Stimulated activated CD8-positive, alpha-beta memory T cell treated with anti-CD3 and anti-CD28 coated beads, Interleukin-4, amount 100 ng/mL, for 24 hours (primary cell): Measurements from ENCODE around the gene RUNX2.

Experiments
- DNase-seq: peaks from one replicate; pipeline ENCODE4 v3.0.0-alpha.2; 2020; ENCODE audit warnings: low read depth

RUNX2 gene

GRCh38 chr6:45487645-45488044 lies 159.5 kb downstream of the RUNX2 start:
- no peak for DNase-seq

GRCh38 chr6:45488269-45488668 lies 160.1 kb downstream of the RUNX2 start:
- DNase-seq = no peak

GRCh38 chr6:45488889-45489288 lies 160.8 kb downstream of the RUNX2 start:
- DNase-seq = no peak

- no peak for DNase-seq
Observed at GRCh38 chr6:45491048-45491735, 163.1 kb downstream of the RUNX2 start.

GRCh38 chr6:45491874-45492273 lies 163.7 kb downstream of the RUNX2 start:
- no peak for DNase-seq

GRCh38 chr6:45493761-45494160 lies 165.6 kb downstream of the RUNX2 start:
- DNase-seq = no peak

GRCh38 chr6:45494416-45495135 lies 166.4 kb downstream of the RUNX2 start:
- no peak for DNase-seq

GRCh38 chr6:45495429-45496084 lies 167.4 kb downstream of the RUNX2 start:
- DNase-seq = no peak

- no peak for DNase-seq
Observed at GRCh38 chr6:45496085-45496433, 167.9 kb downstream of the RUNX2 start.

GRCh38 chr6:45498591-45498990 lies 170.5 kb downstream of the RUNX2 start:
- DNase-seq = no peak

GRCh38 chr6:45500924-45501816 lies 173.0 kb downstream of the RUNX2 start:
- DNase-seq = no peak

- no peak for DNase-seq
Observed at GRCh38 chr6:45502456-45502855, 174.3 kb downstream of the RUNX2 start.

- DNase-seq = no peak
Observed at GRCh38 chr6:45504947-45505346, 176.8 kb downstream of the RUNX2 start.

GRCh38 chr6:45505470-45505869 lies 177.3 kb downstream of the RUNX2 start:
- no peak for DNase-seq

GRCh38 chr6:45507186-45507585 lies 179.1 kb downstream of the RUNX2 start:
- DNase-seq = no peak

- no peak for DNase-seq
Observed at GRCh38 chr6:45509426-45509825, 181.3 kb downstream of the RUNX2 start.

- DNase-seq = no peak
Observed at GRCh38 chr6:45512717-45513116, 184.6 kb downstream of the RUNX2 start.

- DNase-seq = no peak
Observed at GRCh38 chr6:45513213-45513618, 185.1 kb downstream of the RUNX2 start.

GRCh38 chr6:45513843-45514242 lies 185.7 kb downstream of the RUNX2 start:
- DNase-seq = no peak

- no peak for DNase-seq
Observed at GRCh38 chr6:45514454-45515230, 186.5 kb downstream of the RUNX2 start.

- no peak for DNase-seq
Observed at GRCh38 chr6:45518013-45518720, 190.0 kb downstream of the RUNX2 start.
